ENCODE measurements around the gene FREM1. TPM values are rescaled to one million over a fixed set of nuclear protein-coding genes. Genes with fewer than 3 reads are reported as not detected.

FREM1 gene
- total RNA-seq, 2 donors from 2014 or later = 2.0 to 2.6 TPM

- Histone ChIP-seq H3K27ac (no peak overlapping the region), H3K9me3 (no peaks in the 10 kb centered on the region), H3K36me3 (no peaks in the 10 kb centered on the region), H3K4me1 (replicated peaks) (no peaks in the 10 kb centered on the region), H3K27me3 (replicated peaks; ENCODE audit: insufficient read depth) (no peaks in the 10 kb centered on the region), H3K4me3 (no peak overlapping the region)
- TF ChIP-seq CTCF (IDR thresholded peaks at IDR 0.05) = no peak
- no peak for TF ChIP-seq POLR2AphosphoS5 (IDR thresholded peaks at IDR 0.05)
- 100% methylated on average over 2 of the region's 2 CpGs for WGBS
- DNase-seq (ENCODE audit: low spot score) = no peak
- intact Hi-C loops (cut with DNase I) = no loop called here
Measured at GRCh38 chr9:14799030-14799429, 111.2 kb downstream of the FREM1 start.

GRCh38 chr9:14797435-14797834 is 112.8 kb downstream of the FREM1 start:
- TF ChIP-seq POLR2AphosphoS5 (IDR thresholded peaks at IDR 0.05) = no peak
- no peak for TF ChIP-seq POLR2A (IDR thresholded peaks at IDR 0.05)
- no peak for TF ChIP-seq CTCF (IDR thresholded peaks at IDR 0.05)
- no peak overlapping the region for H3K27ac ChIP-seq
- H3K9me3 ChIP-seq = no peaks in the 10 kb centered on the region
- no peak overlapping the region for H3K4me3 ChIP-seq
- H3K27me3 ChIP-seq (replicated peaks; ENCODE audit: insufficient read depth) = no peaks in the 10 kb centered on the region
- intact Hi-C loops (cut with DNase I) = no loop called here
- no peak for DNase-seq (ENCODE audit: low spot score)
- H3K36me3 ChIP-seq = no peaks in the 10 kb centered on the region
- no peaks in the 10 kb centered on the region for H3K4me1 ChIP-seq (replicated peaks)
- 58% methylated on average over 1 of the region's 1 CpG for WGBS

- WGBS = 97% methylated on average over 2 of the region's 2 CpGs
- Histone ChIP-seq H3K27me3 (replicated peaks; ENCODE audit: insufficient read depth) (no peaks in the 10 kb centered on the region), H3K36me3 (no peaks in the 10 kb centered on the region), H3K9me3 (no peaks in the 10 kb centered on the region), H3K4me3 (no peak overlapping the region), H3K4me1 (replicated peaks) (no peaks in the 10 kb centered on the region), H3K27ac (no peak overlapping the region)
- DNase-seq (ENCODE audit: low spot score) = no peak
- intact Hi-C loops (cut with DNase I) = no loop called here
- TF ChIP-seq CTCF (IDR thresholded peaks at IDR 0.05) = no peak
- no peak for TF ChIP-seq POLR2A (IDR thresholded peaks at IDR 0.05)
- TF ChIP-seq POLR2AphosphoS5 (IDR thresholded peaks at IDR 0.05) = no peak
Measured at GRCh38 chr9:14793389-14793788, 116.8 kb downstream of the FREM1 start.

- Histone ChIP-seq H3K9me3 (no peaks in the 10 kb centered on the region), H3K36me3 (no peaks in the 10 kb centered on the region), H3K27ac (no peak overlapping the region), H3K4me1 (replicated peaks) (no peaks in the 10 kb centered on the region), H3K27me3 (replicated peaks; ENCODE audit: insufficient read depth) (no peaks in the 10 kb centered on the region), H3K4me3 (no peak overlapping the region)
- 95% methylated on average over 4 of the region's 4 CpGs for WGBS
- no peak for DNase-seq (ENCODE audit: low spot score)
- TF ChIP-seq POLR2AphosphoS5 (IDR thresholded peaks at IDR 0.05) (no peak), POLR2A (IDR thresholded peaks at IDR 0.05) (no peak), CTCF (IDR thresholded peaks at IDR 0.05) (no peak)
- intact Hi-C loops (cut with DNase I) = no loop called here
Measured at GRCh38 chr9:14790628-14791027, 119.6 kb downstream of the FREM1 start.

- WGBS = 94% methylated on average over 5 of the region's 5 CpGs
- DNase-seq (ENCODE audit: low spot score) = no peak
- no peaks in the 10 kb centered on the region for H3K9me3 ChIP-seq
- H3K4me3 ChIP-seq = no peak overlapping the region
- TF ChIP-seq POLR2AphosphoS5 (IDR thresholded peaks at IDR 0.05) (no peak), POLR2A (IDR thresholded peaks at IDR 0.05) (no peak), CTCF (IDR thresholded peaks at IDR 0.05) (no peak)
- intact Hi-C loops (cut with DNase I) = no loop called here
- no peak overlapping the region for H3K27ac ChIP-seq
- H3K4me1 ChIP-seq (replicated peaks) = no peaks in the 10 kb centered on the region
- no peaks in the 10 kb centered on the region for H3K27me3 ChIP-seq (replicated peaks; ENCODE audit: insufficient read depth)
- no peaks in the 10 kb centered on the region for H3K36me3 ChIP-seq
Measured at GRCh38 chr9:14788846-14789245, 121.4 kb downstream of the FREM1 start.
